CD4-positive, alpha-beta memory T cell (primary cell): ENCODE results near the gene WDR77. TPM values are rescaled to one million over a fixed set of nuclear protein-coding genes. Genes with fewer than 3 reads are reported as not detected.

Source experiments
- CTCF ChIA-PET: fragments of 350-600 bp; sonication (Branson Sonifier 250); formaldehyde crosslinking; loops from one replicate; lab custom pipeline; 2021; ENCODE audit warnings: inconsistent platforms; ENCODE audit not compliant: partially characterized antibody; lab: Charles Lee
- POLR2A ChIA-PET: fragments of 350-600 bp; sonication (Branson Sonifier 250); formaldehyde crosslinking; loops from one replicate; lab custom pipeline; 2021; ENCODE audit not compliant: partially characterized antibody; lab: Charles Lee
- DNase-seq, 5 donors: peaks; one replicate each; pipeline versions ENCODE4 v3.0.0 to v3.0.0-alpha.2; 2020 to 2022; ENCODE audit warnings: mixed read lengths in 1 of 5
- H3K27ac ChIP-seq: one replicate; pipeline ENCODE4 v1.7.0; 2013; ENCODE audit warnings: low read depth, low read length
- H3K27me3 ChIP-seq: 2 replicates; pipeline ENCODE4 v1.7.0; 2013; ENCODE audit warnings: mild to moderate bottlenecking, low read length, moderate library complexity; ENCODE audit not compliant: insufficient read depth
- H3K36me3 ChIP-seq: 2 replicates; pipeline ENCODE4 v1.7.0; 2013; ENCODE audit warnings: mild to moderate bottlenecking, low read length, moderate library complexity; ENCODE audit not compliant: insufficient read depth
- H3K4me1 ChIP-seq: 2 replicates; pipeline ENCODE4 v1.7.0; 2013; ENCODE audit warnings: mild to moderate bottlenecking, low read length, moderate library complexity; ENCODE audit not compliant: insufficient read depth
- H3K4me3 ChIP-seq, 2 donors: one replicate each; pipeline ENCODE4 v1.7.0; 2013; ENCODE audit warnings: low read length in 2 of 2, mild to moderate bottlenecking in 1 of 2
- H3K9me3 ChIP-seq, 2 donors: one replicate each; pipeline ENCODE4 v1.7.0; 2013; ENCODE audit warnings: low read length in 2 of 2, control low read depth in 1 of 2; ENCODE audit not compliant: control insufficient read depth in 1 of 2
- H3K27ac Mint-ChIP-seq, 7 donors: one replicate each; pipeline ENCODE4 v1.8.0; 2020 to 2021; ENCODE audit warnings: mixed read lengths in 7 of 7, mild to moderate bottlenecking in 6 of 7, inconsistent platforms in 3 of 7, moderate library complexity in 3 of 7
- H3K27me3 Mint-ChIP-seq, 2 donors: one replicate each; pipeline ENCODE4 v1.8.0; 2020 to 2021; ENCODE audit warnings: mixed read lengths in 2 of 2
- H3K36me3 Mint-ChIP-seq, 2 donors: one replicate each; pipeline ENCODE4 v1.8.0; 2020 to 2021; ENCODE audit warnings: mixed read lengths in 2 of 2, inconsistent platforms in 1 of 2, mild to moderate bottlenecking in 1 of 2
- H3K4me1 Mint-ChIP-seq, 4 donors: one replicate each; pipeline ENCODE4 v1.8.0; 2020 to 2021; ENCODE audit warnings: mixed read lengths in 4 of 4, mild to moderate bottlenecking in 1 of 4
- H3K4me3 Mint-ChIP-seq, 8 donors: one replicate each; pipeline ENCODE4 v1.8.0; 2020 to 2021; ENCODE audit warnings: mixed read lengths in 8 of 8, mild to moderate bottlenecking in 7 of 8, moderate library complexity in 6 of 8, inconsistent platforms in 3 of 8
- H3K9me3 Mint-ChIP-seq, 8 donors: one replicate each; pipeline ENCODE4 v1.8.0; 2020 to 2021; ENCODE audit warnings: mixed read lengths in 8 of 8, mild to moderate bottlenecking in 5 of 8, inconsistent platforms in 3 of 8, moderate library complexity in 1 of 8
- intact Hi-C: fragments of 100-400 bp; cut with micrococcal nuclease; formaldehyde crosslinking; loops from one replicate; pipeline ENCODE4 v1.15.1; 2023
- polyA plus RNA-seq, 2 donors: library from polyadenylated mRNA; unstranded; fragments of 300-500 nt; fragmentation: Illumina TruSeq; gene quantifications; one replicate each; pipeline ENCODE4 v1.2.3, GENCODE V29; 2021
- total RNA-seq, 2 experiments: library from RNA; stranded (reverse); gene quantifications; one replicate each; pipeline ENCODE4 v1.2.3, GENCODE V29; 2021

WDR77 gene
- total and polyA plus RNA-seq, 4 experiments from 2014 or later: 26.3 to 52.6 (median 34.4) TPM

DNA sequence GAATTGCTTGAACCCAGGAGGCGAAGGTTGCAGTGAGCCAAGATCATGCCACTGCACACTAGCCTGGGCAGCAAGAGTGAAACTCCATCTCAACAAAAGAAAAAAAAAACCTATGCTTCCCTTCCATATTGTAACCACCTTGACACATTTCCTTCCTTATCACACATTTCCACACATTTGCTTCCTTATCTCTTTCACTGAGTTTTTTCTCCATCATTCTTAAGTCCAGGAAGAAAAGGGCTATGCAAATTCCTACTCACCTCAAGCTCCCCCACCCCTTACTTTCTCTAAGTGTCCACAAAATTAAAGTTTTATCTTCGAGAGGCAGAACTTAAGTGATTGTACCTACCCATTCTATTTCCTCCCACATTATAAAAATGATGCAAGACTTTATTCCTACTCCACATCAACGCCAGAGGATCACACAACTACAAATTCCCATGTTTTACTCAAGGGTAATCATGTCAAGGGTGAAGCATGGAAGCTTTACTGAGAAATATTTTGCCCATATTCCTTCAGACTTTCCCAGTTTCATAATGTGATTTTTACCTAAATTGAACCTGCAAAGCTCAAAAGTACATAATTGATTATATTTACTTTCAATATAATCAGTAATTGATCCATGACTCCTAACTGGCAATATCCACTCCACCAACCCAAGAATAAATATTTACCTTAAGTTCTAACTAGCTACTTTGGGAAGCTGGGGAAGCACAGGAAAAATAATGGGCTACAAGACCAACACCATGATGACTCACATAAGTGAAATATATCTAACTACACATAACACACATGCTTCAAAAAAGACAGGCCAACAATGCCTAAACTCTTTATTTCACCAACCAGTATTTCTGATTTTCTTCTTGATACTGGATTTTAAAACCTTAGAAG lies 9.3 kb downstream of the WDR77 start:
- H3K36me3 ChIP-seq: peaks cover 66% of the 10 kb centered on the region

DNA sequence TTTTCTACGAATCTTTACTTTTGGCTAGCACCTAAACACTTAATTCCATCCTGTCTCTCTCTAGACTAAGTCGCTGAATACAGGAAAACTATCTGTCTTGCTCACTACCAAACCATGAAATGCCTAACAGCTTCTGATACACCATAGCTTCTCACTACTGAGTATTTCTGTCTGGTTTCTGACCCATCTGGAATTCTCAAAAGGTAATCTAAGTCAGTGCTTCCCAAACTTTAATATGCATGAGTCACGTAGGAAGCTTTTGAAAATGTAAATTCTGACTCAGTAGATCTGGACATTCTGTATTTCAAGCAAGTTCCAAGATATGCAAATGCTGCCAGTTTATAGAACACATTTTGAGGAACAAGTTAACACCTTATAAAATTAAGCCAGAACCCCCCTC lies 12.3 kb downstream of the WDR77 start:
- peaks cover 7% of the 10 kb centered on the region for H3K4me1 ChIP-seq
- ChIA-PET POLR2A (no interaction called here), CTCF (interaction anchor here (2.5 to 4.9 kb wide), 2 partner anchors 30 to 214 kb away, joined by 8 to 19 read pairs; no protein-coding TSS in a partner anchor)
- no peak for DNase-seq
- H3K36me3 ChIP-seq: peaks cover 37% of the 10 kb centered on the region
- Mint-ChIP-seq H3K27me3 (no peaks in the 10 kb centered on the region), H3K27ac (peak overlapping the region in 3 of 7 donors; percentile 3 to 53 (median 51)), H3K36me3 (peaks cover 30 to 42% of the 10 kb centered on the region in 2 donors), H3K4me3 (no peak overlapping the region), H3K4me1 (peaks cover 7 to 10% (median 9%) of the 10 kb centered on the region in 4 donors), H3K9me3 (no peaks in the 10 kb centered on the region)
- H3K4me3 ChIP-seq: no peak overlapping the region
- H3K9me3 ChIP-seq: no peaks in the 10 kb centered on the region
- no peaks in the 10 kb centered on the region for H3K27me3 ChIP-seq
- intact Hi-C loops: no loop called here
- no peak overlapping the region for H3K27ac ChIP-seq

More for the DNA sequence above, 9.3 kb downstream of the WDR77 start:
- Histone ChIP-seq H3K27ac (no peak overlapping the region), H3K4me3 (no peak overlapping the region), H3K9me3 (no peaks in the 10 kb centered on the region), H3K27me3 (no peaks in the 10 kb centered on the region), H3K4me1 (peaks cover 11% of the 10 kb centered on the region)
- ChIA-PET POLR2A (interaction anchor here (0.7 to 1.6 kb wide), 3 partner anchors 9 to 11 kb away, joined by 3 to 5 read pairs (median 3); partner anchors contain the start of genes ATP5PB and WDR77), CTCF (interaction anchor here (0.6 to 4.9 kb wide), 8 partner anchors 9 to 409 kb away, joined by 3 to 23 read pairs (median 5); partner anchors contain the start of genes ATP5PB, OVGP1 and WDR77)
- Mint-ChIP-seq H3K27me3 (no peaks in the 10 kb centered on the region), H3K9me3 (no peaks in the 10 kb centered on the region), H3K4me1 (peaks cover 7 to 27% (median 19%) of the 10 kb centered on the region in 4 donors), H3K36me3 (peaks cover 56 to 72% of the 10 kb centered on the region in 2 donors), H3K27ac (peak overlapping the region in 5 of 7 donors; percentile 4 to 56 (median 12)), H3K4me3 (no peak overlapping the region)
- intact Hi-C loops: loop anchor here (2.0 kb wide), 2 partner anchors 33 to 243 kb away; no protein-coding TSS in a partner anchor
- DNase-seq: no peak

DNA sequence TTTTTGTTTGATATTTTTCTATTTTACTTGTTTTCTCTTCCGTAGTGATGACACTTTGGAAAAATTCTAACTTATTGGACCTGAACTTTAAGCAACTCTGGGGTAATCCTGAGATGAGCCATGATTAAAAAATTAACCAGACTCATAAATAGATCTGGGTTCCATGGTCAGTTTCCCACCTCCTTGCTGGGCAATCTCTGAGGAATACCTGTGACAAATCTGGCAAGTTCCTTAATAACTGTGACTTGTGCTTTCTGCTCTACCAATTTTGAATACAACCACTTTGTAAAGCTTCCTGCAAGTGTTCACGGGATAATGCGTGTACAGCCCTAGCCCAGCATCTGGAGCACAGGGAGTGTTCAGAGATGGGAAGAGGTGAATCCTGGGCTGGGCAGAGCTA lies 24.8 kb downstream of the WDR77 start:
- Histone ChIP-seq H3K4me3 (no peak overlapping the region), H3K27ac (no peak overlapping the region), H3K27me3 (no peaks in the 10 kb centered on the region), H3K36me3 (peaks cover 5% of the 10 kb centered on the region), H3K4me1 (no peaks in the 10 kb centered on the region), H3K9me3 (no peaks in the 10 kb centered on the region)
- no peak overlapping the region for H3K4me3 Mint-ChIP-seq
- intact Hi-C loops: no loop called here
- H3K36me3 Mint-ChIP-seq: peaks cover 5 to 44% of the 10 kb centered on the region in 2 donors
- POLR2A ChIA-PET: no interaction called here
- peaks cover 0 to 10% (median 2%) of the 10 kb centered on the region in 4 donors for H3K4me1 Mint-ChIP-seq
- H3K27me3 Mint-ChIP-seq: no peaks in the 10 kb centered on the region
- H3K27ac Mint-ChIP-seq: no peak overlapping the region
- DNase-seq: no peak
- CTCF ChIA-PET: no interaction called here
- H3K9me3 Mint-ChIP-seq: no peaks in the 10 kb centered on the region

- DNase-seq: no peak
- CTCF ChIA-PET: no interaction called here
- POLR2A ChIA-PET: interaction anchor here (1.2 kb wide), 1 partner anchor 16 kb away, joined by 4 read pairs; no protein-coding TSS in a partner anchor
These were observed 26.3 kb downstream of the WDR77 start for GRCh38 chr1:111422546-111423391.

DNA sequence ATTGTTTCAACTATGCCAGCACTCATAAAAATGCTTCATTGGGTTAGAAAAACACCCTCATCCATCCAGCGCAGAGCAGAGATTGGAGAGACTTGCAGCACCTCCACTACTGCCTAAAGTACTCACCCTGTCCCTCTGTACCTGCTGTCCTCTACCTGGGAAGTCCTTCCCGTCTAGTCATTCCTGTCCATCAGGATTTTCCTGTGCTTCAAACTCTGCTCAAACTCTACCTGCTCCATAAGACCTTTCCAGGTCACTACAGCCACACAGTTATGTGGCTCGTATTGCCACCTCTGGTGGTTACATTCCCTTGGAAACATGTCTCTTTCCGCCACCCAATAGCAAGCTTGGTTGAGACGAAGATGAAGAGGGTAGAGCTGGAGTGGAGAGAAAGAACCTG lies 28.7 kb downstream of the WDR77 start:
- Histone ChIP-seq H3K4me3 (no peak overlapping the region), H3K9me3 (no peaks in the 10 kb centered on the region), H3K36me3 (peaks cover 5% of the 10 kb centered on the region), H3K27me3 (no peaks in the 10 kb centered on the region), H3K27ac (no peak overlapping the region), H3K4me1 (no peaks in the 10 kb centered on the region)
- DNase-seq: no peak
- Mint-ChIP-seq H3K36me3 (peaks cover 33 to 74% of the 10 kb centered on the region in 2 donors), H3K27ac (no peak overlapping the region), H3K9me3 (no peaks in the 10 kb centered on the region), H3K4me1 (peaks cover 0 to 2% (median 0%) of the 10 kb centered on the region in 4 donors), H3K4me3 (no peak overlapping the region), H3K27me3 (no peaks in the 10 kb centered on the region)
- intact Hi-C loops: no loop called here
- ChIA-PET CTCF (interaction anchor here (1.1 to 1.2 kb wide), 2 partner anchors 9 to 20 kb away, joined by 3 read pairs; no protein-coding TSS in a partner anchor), POLR2A (no interaction called here)

More at GRCh38 chr1:111422546-111423391, 26.3 kb downstream of the WDR77 start:
- Mint-ChIP-seq H3K27ac (peak overlapping the region in 2 of 7 donors; percentile 4 to 42), H3K9me3 (no peaks in the 10 kb centered on the region), H3K36me3 (peaks cover 17 to 57% of the 10 kb centered on the region in 2 donors), H3K4me3 (no peak overlapping the region), H3K4me1 (peaks cover 0 to 8% (median 1%) of the 10 kb centered on the region in 4 donors), H3K27me3 (no peaks in the 10 kb centered on the region)
- H3K36me3 ChIP-seq: peaks cover 5% of the 10 kb centered on the region
- H3K4me3 ChIP-seq: no peak overlapping the region
- no peaks in the 10 kb centered on the region for H3K27me3 ChIP-seq
- intact Hi-C loops: no loop called here
- no peaks in the 10 kb centered on the region for H3K4me1 ChIP-seq
- H3K27ac ChIP-seq: no peak overlapping the region
- H3K9me3 ChIP-seq: no peaks in the 10 kb centered on the region

DNA sequence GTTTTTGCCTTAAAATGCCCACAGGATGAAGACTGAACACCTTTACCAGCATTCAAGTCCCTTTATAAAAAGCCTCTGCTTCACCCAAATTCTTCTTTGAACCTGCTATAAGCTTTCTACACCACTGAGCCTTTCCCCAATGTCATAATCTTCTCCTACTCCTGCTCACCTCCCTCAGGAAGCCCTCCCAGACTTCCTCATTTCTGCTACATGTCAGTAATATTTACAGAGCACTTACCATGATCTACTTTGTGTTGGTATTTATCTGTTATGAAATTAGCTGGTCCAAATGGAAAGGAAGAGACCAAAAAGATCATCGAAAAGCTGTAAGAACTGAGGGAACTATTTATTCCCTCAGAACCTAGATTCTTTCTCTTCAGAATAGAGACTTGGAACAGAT lies 30.0 kb downstream of the WDR77 start:
- no peaks in the 10 kb centered on the region for H3K4me1 ChIP-seq
- Mint-ChIP-seq H3K9me3 (no peaks in the 10 kb centered on the region), H3K36me3 (peaks cover 42 to 78% of the 10 kb centered on the region in 2 donors), H3K27ac (peak overlapping the region in 1 of 7 donors; percentile 34), H3K4me3 (no peak overlapping the region), H3K27me3 (no peaks in the 10 kb centered on the region), H3K4me1 (peaks cover 0 to 2% (median 0%) of the 10 kb centered on the region in 4 donors)
- ChIA-PET CTCF (no interaction called here), POLR2A (interaction anchor here (1.3 kb wide), 1 partner anchor 13 kb away, joined by 5 read pairs; no protein-coding TSS in a partner anchor)
- H3K9me3 ChIP-seq: no peaks in the 10 kb centered on the region
- no peak for DNase-seq
- no peak overlapping the region for H3K4me3 ChIP-seq
- intact Hi-C loops: no loop called here
- no peaks in the 10 kb centered on the region for H3K27me3 ChIP-seq
- peaks cover 5% of the 10 kb centered on the region for H3K36me3 ChIP-seq
- H3K27ac ChIP-seq: no peak overlapping the region
